Measurements from ENCODE around the gene OXSR1.

- no peak for TF ChIP-seq CTCF (IDR thresholded peaks at IDR 0.05; ENCODE audit: low read depth, low read length, missing input control)
- no peak for TF ChIP-seq RAD21 (IDR thresholded peaks at IDR 0.05)
- TF ChIP-seq TAF1 (conservative IDR thresholded peaks at IDR 0.05): no peak
- TF ChIP-seq ATF3 (IDR thresholded peaks at IDR 0.05): no peak
- no peak for TF ChIP-seq REST (IDR thresholded peaks at IDR 0.05)
- no peak for TF ChIP-seq GABPA (IDR thresholded peaks at IDR 0.05 in 1 of 2, conservative IDR thresholded peaks at IDR 0.05 in 1 of 2)
- no peak for TF ChIP-seq EGR1 (IDR thresholded peaks at IDR 0.05; ENCODE audit: low read depth in 2 of 2)
- no peak for TF ChIP-seq MAX (IDR thresholded peaks at IDR 0.05)
- no peak for TF ChIP-seq JUND (IDR thresholded peaks at IDR 0.05)
Measured at GRCh38 chr3:38214560-38214959, 49.2 kb downstream of the OXSR1 start.

Data from liver (tissue), 3 donors.